Liver (tissue), 9 donors: ENCODE measurements around the gene QDPR. TPM values are rescaled to one million over a fixed set of nuclear protein-coding genes. Genes with fewer than 3 reads are reported as not detected.

ENCODE experiments used
- DNase-seq: peaks from one replicate; pipeline ENCODE4 v3.0.0-alpha.2; 2017; ENCODE audit warnings: low spot score
- H3K27ac ChIP-seq, 2 donors: one replicate each; pipeline ENCODE4 v1.7.0; 2013; ENCODE audit warnings: inconsistent platforms in 2 of 2, low read length in 2 of 2, control low read depth in 1 of 2, low read depth in 1 of 2, mild to moderate bottlenecking in 1 of 2
- H3K27me3 ChIP-seq, 4 donors: one replicate each; pipeline versions ENCODE4 v1.6.1 to v1.7.0; 2013; ENCODE audit warnings: low read length in 3 of 4, inconsistent platforms in 1 of 4, mild to moderate bottlenecking in 1 of 4, moderate library complexity in 1 of 4; ENCODE audit not compliant: control insufficient read depth in 4 of 4, insufficient read depth in 4 of 4
- H3K36me3 ChIP-seq, 4 donors: one replicate each; pipeline versions ENCODE4 v1.6.1 to v1.7.0; 2013; ENCODE audit warnings: low read length in 3 of 4, mild to moderate bottlenecking in 3 of 4, low read depth in 1 of 4, moderate library complexity in 1 of 4; ENCODE audit not compliant: control insufficient read depth in 4 of 4, insufficient read depth in 3 of 4
- H3K4me1 ChIP-seq, 4 donors: one replicate each; pipeline versions ENCODE4 v1.6.1 to v1.7.0; 2013; ENCODE audit warnings: low read length in 3 of 4, mild to moderate bottlenecking in 3 of 4, moderate library complexity in 1 of 4; ENCODE audit not compliant: control insufficient read depth in 4 of 4, insufficient read depth in 4 of 4
- H3K4me3 ChIP-seq, 3 donors: one replicate each; pipeline versions ENCODE4 v1.6.1 to v1.7.0; 2013; ENCODE audit warnings: low read length in 3 of 3, control low read depth in 1 of 3, low read depth in 1 of 3, mild to moderate bottlenecking in 1 of 3
- H3K9ac ChIP-seq, 2 donors: one replicate each; pipeline ENCODE4 v1.7.0; 2013; ENCODE audit warnings: low read length in 2 of 2, mild to moderate bottlenecking in 2 of 2, moderate library complexity in 2 of 2, control low read depth in 1 of 2, low read depth in 1 of 2
- H3K9me3 ChIP-seq, 4 donors: one replicate each; pipeline versions ENCODE4 v1.6.1 to v1.7.0; 2013; ENCODE audit warnings: low read length in 3 of 4; ENCODE audit not compliant: control insufficient read depth in 4 of 4
- CTCF ChIP-seq: fragments of 150-350 bp; IDR thresholded peaks from 2 replicates; pipeline ENCODE4 v1.5.1; 2017; ENCODE audit warnings: improper control_type of control experiment, low read depth, low read length; ENCODE audit not compliant: missing input control
- EGR1 ChIP-seq, 2 donors: IDR thresholded peaks; 2 replicates each; pipeline ENCODE4 v1.6.1; 2016 to 2018; ENCODE audit warnings: antibody characterized with exemption in 2 of 2, low read depth in 2 of 2
- FOXA1 ChIP-seq: IDR thresholded peaks from 2 replicates; pipeline ENCODE4 v1.6.1; 2016; ENCODE audit warnings: antibody characterized with exemption
- FOXA2 ChIP-seq: IDR thresholded peaks from 2 replicates; pipeline ENCODE4 v1.6.1; 2016; ENCODE audit warnings: antibody characterized with exemption
- GABPA ChIP-seq, 2 donors: IDR thresholded peaks in 1 of 2; conservative IDR thresholded peaks in 1 of 2; 2 replicates each; pipeline ENCODE4 v1.6.1; 2016; ENCODE audit warnings: antibody characterized with exemption in 2 of 2, mild to moderate bottlenecking in 1 of 2, moderate library complexity in 1 of 2
- HNF4A ChIP-seq, 2 donors: conservative IDR thresholded peaks; 2 replicates each; pipeline ENCODE4 v1.6.1; 2016; ENCODE audit warnings: antibody characterized with exemption in 2 of 2, mild to moderate bottlenecking in 2 of 2
- HNF4G ChIP-seq: IDR thresholded peaks from 2 replicates; pipeline ENCODE4 v1.6.1; 2016; ENCODE audit warnings: antibody characterized with exemption
- JUND ChIP-seq, 2 donors: IDR thresholded peaks; 2 replicates each; pipeline ENCODE4 v1.6.1; 2016; ENCODE audit warnings: antibody characterized with exemption in 2 of 2
- MAX ChIP-seq: IDR thresholded peaks from 2 replicates; pipeline ENCODE4 v1.6.1; 2016; ENCODE audit warnings: antibody characterized with exemption
- NR2F2 ChIP-seq: IDR thresholded peaks from 2 replicates; pipeline ENCODE4 v1.6.1; 2016; ENCODE audit warnings: antibody characterized with exemption
- RAD21 ChIP-seq, 2 donors: IDR thresholded peaks; 2 replicates each; pipeline ENCODE4 v1.6.1; 2016; ENCODE audit warnings: antibody characterized with exemption in 2 of 2, mild to moderate bottlenecking in 2 of 2
- RXRA ChIP-seq, 2 donors: IDR thresholded peaks; 2 replicates each; pipeline ENCODE4 v1.6.1; 2017 to 2018; ENCODE audit warnings: antibody characterized with exemption in 2 of 2, mild to moderate bottlenecking in 1 of 2
- SP1 ChIP-seq: IDR thresholded peaks from 2 replicates; pipeline ENCODE4 v1.6.1; 2018; ENCODE audit warnings: antibody characterized with exemption, mild to moderate bottlenecking
- TAF1 ChIP-seq: conservative IDR thresholded peaks from 2 replicates; pipeline ENCODE4 v1.6.1; 2016; ENCODE audit warnings: antibody characterized with exemption, mild to moderate bottlenecking
- YY1 ChIP-seq: IDR thresholded peaks from 2 replicates; pipeline ENCODE4 v1.6.1; 2016; ENCODE audit warnings: antibody characterized with exemption, mild to moderate bottlenecking
- ZBTB33 ChIP-seq: IDR thresholded peaks from 2 replicates; pipeline ENCODE4 v1.6.1; 2016; ENCODE audit warnings: antibody characterized with exemption
- WGBS: extraction: QIAGEN DNeasy Blood & Tissue Kit; methylation state at CpG from one replicate; pipeline ENCODE4 v1.1.7; 2013; 5-methylcytosine and 5-hydroxymethylcytosine counted together
- polyA plus RNA-seq, 2 donors: library from polyadenylated mRNA; stranded (reverse) in 1 of 2; unstranded in 1 of 2; fragments of 200-250 nt in 1 of 2; fragments of >200 nt in 1 of 2; fragmentation: Nextera tagmentation in 1 of 2; extraction: Ambion mirVana in 1 of 2; gene quantifications; one replicate each; pipeline versions ENCODE4 v1.2.1 to v1.2.3, GENCODE V29; 2013 to 2015
- total RNA-seq, 2 donors: library from RNA; depleted of rRNA; stranded (reverse); fragments of >200 nt; gene quantifications; one replicate each; pipeline ENCODE4 v1.2.3, GENCODE V29; 2014
- TF ChIP-seq, protein P1 (sequence below): IDR thresholded peaks from 2 replicates; pipeline ENCODE4 v1.6.1; 2016; ENCODE audit warnings: antibody characterized with exemption
- donor health status: healthy.
- donor health status: healthy.
- donor health status: healthy.
- donor health status: healthy.
- donor health status: healthy.

The QDPR gene
- total and polyA plus RNA-seq, 4 donors = 38.0 to 137 (median 104) TPM

DNA sequence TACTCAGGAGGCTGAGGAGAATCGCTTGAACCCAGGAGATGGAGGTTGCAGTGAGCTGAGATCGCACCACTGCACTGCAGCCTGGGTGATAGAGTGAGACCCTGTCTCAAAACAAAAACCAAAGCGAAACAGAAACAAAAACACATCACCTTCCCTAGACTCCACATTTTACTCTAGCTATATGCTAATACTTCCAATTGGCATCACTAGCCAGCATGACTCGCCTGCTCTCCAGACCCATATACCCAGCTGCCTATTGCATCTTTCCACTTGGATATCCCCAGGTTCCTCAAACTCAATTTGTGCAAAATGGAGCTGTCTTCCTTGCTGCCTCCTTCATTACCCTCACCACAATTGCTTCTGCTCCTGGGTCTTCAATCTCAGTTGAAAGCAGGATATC, 42.7 kb upstream of the QDPR start:
- no peak overlapping the region for H3K4me3 ChIP-seq
- no peaks in the 10 kb centered on the region for H3K9me3 ChIP-seq
- H3K4me1 ChIP-seq = peaks cover 2 to 44% (median 34%) of the 10 kb centered on the region in 4 donors
- TF ChIP-seq FOXA2 = no peak
- no peak for TF ChIP-seq YY1
- H3K27me3 ChIP-seq = no peaks in the 10 kb centered on the region
- WGBS = 90% methylated on average over 4 of the region's 4 CpGs
- H3K27ac ChIP-seq = no peak overlapping the region
- H3K36me3 ChIP-seq = no peaks in the 10 kb centered on the region
- H3K9ac ChIP-seq = no peak overlapping the region
- no peak for DNase-seq

- no peak for DNase-seq
- peaks cover 2 to 27% (median 18%) of the 10 kb centered on the region in 4 donors for H3K4me1 ChIP-seq
- peak overlapping the region; percentile 0 to 21 for H3K27ac ChIP-seq
- TF ChIP-seq HNF4A (conservative IDR thresholded peaks at IDR 0.05) = peak in 1 of 2 donors; percentile 20
- TF ChIP-seq EGR1 (IDR thresholded peaks at IDR 0.05; ENCODE audit: low read depth in 2 of 2) = no peak
- TF ChIP-seq RXRA (IDR thresholded peaks at IDR 0.05) = no peak
- TF ChIP-seq RAD21 (IDR thresholded peaks at IDR 0.05) = no peak
- TF ChIP-seq SP1 = peak; percentile 7
- H3K27me3 ChIP-seq = no peaks in the 10 kb centered on the region
- no peaks in the 10 kb centered on the region for H3K36me3 ChIP-seq
- H3K9ac ChIP-seq = no peak overlapping the region
- no peak overlapping the region for H3K4me3 ChIP-seq
- no peaks in the 10 kb centered on the region for H3K9me3 ChIP-seq
- WGBS = 20% methylated on average over 5 of the region's 5 CpGs
These were observed 40.5 kb upstream of the QDPR start for GRCh38 chr4:17552427-17552826.

GRCh38 chr4:17550549-17550948, 38.7 kb upstream of the QDPR start:
- H3K36me3 ChIP-seq = no peaks in the 10 kb centered on the region
- H3K9ac ChIP-seq = no peak overlapping the region
- H3K27ac ChIP-seq = no peak overlapping the region
- H3K27me3 ChIP-seq = no peaks in the 10 kb centered on the region
- DNase-seq = no peak
- WGBS = 60% methylated on average over 3 of the region's 3 CpGs
- TF ChIP-seq CTCF (no peak), FOXA2 (no peak), ZBTB33 (no peak), RXRA (IDR thresholded peaks at IDR 0.05) (no peak), YY1 (no peak), FOXA1 (no peak), HNF4G (no peak), GABPA (IDR thresholded peaks at IDR 0.05 in 1 of 2, conservative IDR thresholded peaks at IDR 0.05 in 1 of 2) (no peak), JUND (IDR thresholded peaks at IDR 0.05) (no peak), NR2F2 (no peak), TAF1 (no peak), HNF4A (conservative IDR thresholded peaks at IDR 0.05) (no peak), EGR1 (IDR thresholded peaks at IDR 0.05; ENCODE audit: low read depth in 2 of 2) (no peak), MAX (no peak)
- TF ChIP-seq, protein P1, sequence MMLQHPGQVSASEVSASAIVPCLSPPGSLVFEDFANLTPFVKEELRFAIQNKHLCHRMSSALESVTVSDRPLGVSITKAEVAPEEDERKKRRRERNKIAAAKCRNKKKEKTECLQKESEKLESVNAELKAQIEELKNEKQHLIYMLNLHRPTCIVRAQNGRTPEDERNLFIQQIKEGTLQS = no peak
- no peaks in the 10 kb centered on the region for H3K9me3 ChIP-seq
- no peak overlapping the region for H3K4me3 ChIP-seq
- H3K4me1 ChIP-seq = peaks cover 2 to 12% (median 6%) of the 10 kb centered on the region in 4 donors
